Activated CD8-positive, alpha-beta T cell treated with anti-CD3 and anti-CD28 coated beads for 36 hours (primary cell): ENCODE measurements around the gene RPS4Y2. TPM values are rescaled to one million over a fixed set of nuclear protein-coding genes. Genes with fewer than 3 reads are reported as not detected.

Experiments used
- ATAC-seq: fragments of 200-7000 bp; cut with Tn5 transposase; one replicate; pipeline ENCODE4 v1.10.0; 2021; ENCODE audit warnings: mild to moderate bottlenecking, moderate library complexity
- CTCF ChIA-PET: fragments of 350-600 bp; sonication (Branson Sonifier 250); formaldehyde crosslinking; loops from one replicate; lab custom pipeline; 2021; ENCODE audit warnings: antibody characterized with exemption; lab: Charles Lee
- POLR2A ChIA-PET: fragments of 350-600 bp; sonication (Branson Sonifier 250); formaldehyde crosslinking; loops from one replicate; lab custom pipeline; 2021; ENCODE audit warnings: antibody characterized with exemption; lab: Charles Lee
- DNase-seq: peaks from one replicate; pipeline ENCODE4 v3.0.0-alpha.2; 2020
- H3K27ac Mint-ChIP-seq: one replicate; pipeline ENCODE4 v1.8.0; 2021; ENCODE audit warnings: mild to moderate bottlenecking, mixed read lengths
- H3K27me3 Mint-ChIP-seq: one replicate; pipeline ENCODE4 v1.8.0; 2021; ENCODE audit warnings: mixed read lengths
- H3K36me3 Mint-ChIP-seq: one replicate; pipeline ENCODE4 v1.8.0; 2021; ENCODE audit warnings: low read depth, mixed read lengths
- H3K4me1 Mint-ChIP-seq: one replicate; pipeline ENCODE4 v1.8.0; 2021; ENCODE audit warnings: low read depth, mixed read lengths
- H3K4me3 Mint-ChIP-seq: one replicate; pipeline ENCODE4 v1.8.0; 2021; ENCODE audit warnings: mild to moderate bottlenecking, moderate library complexity, mixed read lengths
- H3K9me3 Mint-ChIP-seq: one replicate; pipeline ENCODE4 v1.8.0; 2021; ENCODE audit warnings: mixed read lengths
- CTCF ChIP-seq: fragments of 200-600 bp; IDR thresholded peaks from one replicate; pipeline ENCODE4 v1.8.0; 2022; ENCODE audit warnings: antibody characterized with exemption, mild to moderate bottlenecking
- intact Hi-C: fragments of 100-400 bp; cut with micrococcal nuclease; formaldehyde crosslinking; loops from one replicate; pipeline ENCODE4 v1.10.0; 2022
- total RNA-seq, 2 experiments: library from RNA; stranded (reverse); gene quantifications; one replicate each; pipeline ENCODE4 v1.2.3, GENCODE V29; 2021

RPS4Y2 gene
- total RNA-seq, 2 experiments from 2014 or later, result not detected

- CTCF ChIA-PET, result no interaction called here
- POLR2A ChIA-PET, result interaction anchor here (0.5 kb wide), 1 partner anchor 38 kb away, joined by 3 read pairs; no protein-coding TSS in a partner anchor
- DNase-seq, result peak; percentile 9
- no peak for ATAC-seq
- H3K27me3 Mint-ChIP-seq, result no peaks in the 10 kb centered on the region
- intact Hi-C loops, result no loop called here
- H3K4me3 Mint-ChIP-seq, result no peak overlapping the region
- TF ChIP-seq CTCF, result no peak
- H3K27ac Mint-ChIP-seq, result no peak overlapping the region
- no peaks in the 10 kb centered on the region for H3K36me3 Mint-ChIP-seq
- peaks cover 55% of the 10 kb centered on the region for H3K4me1 Mint-ChIP-seq
- no peaks in the 10 kb centered on the region for H3K9me3 Mint-ChIP-seq
Measured at GRCh38 chrY:20781408-20781807, 25.5 kb downstream of the RPS4Y2 start.

- ChIA-PET CTCF (no interaction called here), POLR2A (no interaction called here)
- Mint-ChIP-seq H3K36me3 (no peaks in the 10 kb centered on the region), H3K9me3 (no peaks in the 10 kb centered on the region), H3K4me1 (peaks cover 60% of the 10 kb centered on the region), H3K27ac (no peak overlapping the region), H3K4me3 (no peak overlapping the region), H3K27me3 (no peaks in the 10 kb centered on the region)
- intact Hi-C loops, result no loop called here
- no peak for ATAC-seq
- no peak for TF ChIP-seq CTCF
- DNase-seq, result no peak
Measured at GRCh38 chrY:20784965-20785364, 29.1 kb downstream of the RPS4Y2 start.

- ATAC-seq, result no peak
- H3K4me1 Mint-ChIP-seq, result peaks cover 43% of the 10 kb centered on the region
- POLR2A ChIA-PET, result no interaction called here
Measured at GRCh38 chrY:20787076-20787475, 31.2 kb downstream of the RPS4Y2 start.

GRCh38 chrY:20798351-20799049 is 42.6 kb downstream of the RPS4Y2 start:
- Mint-ChIP-seq H3K4me3 (peak overlapping the region; percentile 64), H3K27ac (peak overlapping the region; percentile 78), H3K36me3 (no peaks in the 10 kb centered on the region), H3K9me3 (no peaks in the 10 kb centered on the region), H3K27me3 (no peaks in the 10 kb centered on the region), H3K4me1 (peaks cover 9% of the 10 kb centered on the region)
- TF ChIP-seq CTCF, result no peak
- intact Hi-C loops, result no loop called here
- POLR2A ChIA-PET, result no interaction called here
- DNase-seq (peak; percentile 56), ATAC-seq (peak; percentile 86)
- CTCF ChIA-PET, result interaction anchor here (0.8 kb wide), 1 partner anchor 87 kb away, joined by 3 read pairs; no protein-coding TSS in a partner anchor

More at GRCh38 chrY:20787076-20787475, 31.2 kb downstream of the RPS4Y2 start:
- Mint-ChIP-seq H3K27ac (no peak overlapping the region), H3K4me3 (no peak overlapping the region), H3K27me3 (no peaks in the 10 kb centered on the region), H3K36me3 (no peaks in the 10 kb centered on the region), H3K9me3 (no peaks in the 10 kb centered on the region)
- intact Hi-C loops, result no loop called here
- no peak for DNase-seq
- CTCF ChIA-PET, result no interaction called here
- TF ChIP-seq CTCF, result no peak

- TF ChIP-seq CTCF, result no peak
- ChIA-PET POLR2A (no interaction called here), CTCF (no interaction called here)
- DNase-seq (no peak), ATAC-seq (no peak)
- Mint-ChIP-seq H3K27ac (no peak overlapping the region), H3K36me3 (no peaks in the 10 kb centered on the region), H3K9me3 (no peaks in the 10 kb centered on the region), H3K4me1 (peaks cover 9% of the 10 kb centered on the region), H3K27me3 (no peaks in the 10 kb centered on the region), H3K4me3 (no peak overlapping the region)
- intact Hi-C loops, result no loop called here
Measured at GRCh38 chrY:20802659-20803058, 46.8 kb downstream of the RPS4Y2 start.
